ENCODE data around the gene CPXM2. TPM values are rescaled to one million over a fixed set of nuclear protein-coding genes. Genes with fewer than 3 reads are reported as not detected.

The CPXM2 gene
- total and polyA plus RNA-seq, 9 of the 15 experiments (the other 6 are each of a cell fraction or from before 2014, with no cell fraction given) = not detected

- no peak for ATAC-seq
- no peaks in the 10 kb centered on the region for H3K9me1 ChIP-seq (ENCODE audit: control insufficient read depth, insufficient read depth, low read length)
- no peaks in the 10 kb centered on the region for H3K27me3 ChIP-seq (ENCODE audit: control insufficient read depth in 2 of 2, insufficient read depth in 2 of 2, low read length in 2 of 2)
- H3K79me2 ChIP-seq (ENCODE audit: control insufficient read depth, insufficient read depth, low read length) = no peaks in the 10 kb centered on the region
- ChIA-PET POLR2A (no interaction called here), CTCF (ENCODE audit: low intra/inter-chr PET ratio) (no interaction called here)
- intact Hi-C loops (cut with micrococcal nuclease) (no loop called here), in situ Hi-C loops (cut with MboI) (no loop called here)
- no peaks in the 10 kb centered on the region for H3K36me3 ChIP-seq (ENCODE audit: control insufficient read depth, insufficient read depth, low read length)
- no TSS peak for BruUV-seq (replicated peaks)
- TF ChIP-seq SMAD1 (IDR thresholded peaks at IDR 0.05; ENCODE audit: low read depth, low read length, partially characterized antibody) = no peak
- no peak for TF ChIP-seq ZFP36 (IDR thresholded peaks at IDR 0.05; ENCODE audit: low read depth, low read length, partially characterized antibody)
- TF ChIP-seq ZNF316 (IDR thresholded peaks at IDR 0.05) = peak; percentile 74
- TF ChIP-seq ZNF76 (CRISPR knock-in tag; IDR thresholded peaks at IDR 0.05; ENCODE audit: borderline replicate concordance) = no peak
- peak; percentile 26; the same call in 1 of the 2 replicates for TF ChIP-seq MAFK (IDR thresholded peaks at IDR 0.05; ENCODE audit: low read length)
- no peak for TF ChIP-seq ARID3A (IDR thresholded peaks at IDR 0.05; ENCODE audit: borderline replicate concordance, low read depth, low read length)
- TF ChIP-seq PTRF (tag; IDR thresholded peaks at IDR 0.05) = no peak
- TF ChIP-seq RAD51 (IDR thresholded peaks at IDR 0.05; ENCODE audit: borderline replicate concordance, low read depth) = no peak
- TF ChIP-seq MAFF (IDR thresholded peaks at IDR 0.05; ENCODE audit: low read length) = peak; percentile 40; the same call in 1 of the 2 replicates
- no peak for TF ChIP-seq BRF2 (IDR thresholded peaks at IDR 0.05; ENCODE audit: borderline replicate concordance, insufficient read depth, insufficient read length)
- peak; percentile 52 for TF ChIP-seq C11orf30 (IDR thresholded peaks at IDR 0.05; ENCODE audit: low read depth)
- no peak for TF ChIP-seq ZNF507 (tag; conservative IDR thresholded peaks at IDR 0.05)
- no peak for DNase-seq (ENCODE audit: extremely low read depth in 1 of 4, low spot score in 3 of 4)
- no peak overlapping the region for H3K9ac ChIP-seq (ENCODE audit: insufficient read depth in 1 of 2, low read depth in 2 of 2, low read length in 2 of 2)
- no peak overlapping the region for H3K4me2 ChIP-seq (ENCODE audit: insufficient read depth, low read length)
- H4K20me1 ChIP-seq (replicated peaks; ENCODE audit: control insufficient read depth, insufficient read depth, low read length) = no peaks in the 10 kb centered on the region
- no peaks in the 10 kb centered on the region for H3K4me1 ChIP-seq (replicated peaks in 1 of 2; ENCODE audit: control insufficient read depth in 2 of 2, insufficient read depth in 2 of 2, low read length in 2 of 2)
- no peak overlapping the region for H3K4me3 ChIP-seq
- H3K9me3 ChIP-seq (replicated peaks; ENCODE audit: control insufficient read depth, insufficient read depth, low read depth, low read length) = no peaks in the 10 kb centered on the region
- no peak overlapping the region for H2AFZ ChIP-seq (ENCODE audit: low read depth, low read length)
- H3K27ac ChIP-seq (ENCODE audit: extremely low read depth, low read depth, low read length) = no peak overlapping the region
- FAIRE-seq = no peak
Observed at GRCh38 chr10:123809632-123810031, 82.0 kb downstream of the CPXM2 start.

Measured in K562 (cell line).